OCI-LY1 (cell line): ENCODE results near the gene ITIH3.

Experiments
- EZH2 ChIP-seq: fragments of 200-600 bp; sonication (generic), shearing (Covaris generic); IDR thresholded peaks from 2 replicates; pipeline ENCODE4 v1.8.0; 2017; ENCODE audit warnings: borderline replicate concordance, mixed run types, mild to moderate bottlenecking, antibody characterized with exemption, low read length, moderate library complexity, mixed read lengths
- TF ChIP-seq, protein P1 (sequence below): fragments of 200-600 bp; sonication (generic), shearing (Covaris generic); IDR thresholded peaks from 2 replicates; pipeline ENCODE4 v1.5.1; 2017; ENCODE audit warnings: mild to moderate bottlenecking, antibody characterized with exemption, low read length, moderate library complexity, mixed read lengths

DNA sequence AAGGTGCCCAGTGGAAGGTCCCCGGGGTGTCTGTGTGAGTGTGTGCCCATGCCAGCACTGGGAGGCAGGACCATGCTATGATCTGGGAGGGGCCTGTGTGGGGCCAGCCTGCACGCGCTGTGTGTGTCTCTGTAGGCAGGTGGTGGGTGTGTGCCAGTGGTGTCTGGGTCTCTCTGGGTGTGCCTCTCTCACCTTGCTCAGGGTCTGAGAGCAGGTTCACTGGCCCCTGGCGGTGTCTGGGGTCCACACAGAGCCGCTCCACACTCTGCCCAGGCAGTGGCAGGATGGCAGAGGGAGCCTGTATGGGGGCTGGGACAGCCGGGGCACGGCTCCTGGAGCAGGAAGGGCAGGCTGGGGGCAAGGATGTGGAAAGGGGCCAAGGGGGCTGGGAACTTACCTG lies 23.3 kb downstream of the ITIH3 start:
- TF ChIP-seq, protein P1, sequence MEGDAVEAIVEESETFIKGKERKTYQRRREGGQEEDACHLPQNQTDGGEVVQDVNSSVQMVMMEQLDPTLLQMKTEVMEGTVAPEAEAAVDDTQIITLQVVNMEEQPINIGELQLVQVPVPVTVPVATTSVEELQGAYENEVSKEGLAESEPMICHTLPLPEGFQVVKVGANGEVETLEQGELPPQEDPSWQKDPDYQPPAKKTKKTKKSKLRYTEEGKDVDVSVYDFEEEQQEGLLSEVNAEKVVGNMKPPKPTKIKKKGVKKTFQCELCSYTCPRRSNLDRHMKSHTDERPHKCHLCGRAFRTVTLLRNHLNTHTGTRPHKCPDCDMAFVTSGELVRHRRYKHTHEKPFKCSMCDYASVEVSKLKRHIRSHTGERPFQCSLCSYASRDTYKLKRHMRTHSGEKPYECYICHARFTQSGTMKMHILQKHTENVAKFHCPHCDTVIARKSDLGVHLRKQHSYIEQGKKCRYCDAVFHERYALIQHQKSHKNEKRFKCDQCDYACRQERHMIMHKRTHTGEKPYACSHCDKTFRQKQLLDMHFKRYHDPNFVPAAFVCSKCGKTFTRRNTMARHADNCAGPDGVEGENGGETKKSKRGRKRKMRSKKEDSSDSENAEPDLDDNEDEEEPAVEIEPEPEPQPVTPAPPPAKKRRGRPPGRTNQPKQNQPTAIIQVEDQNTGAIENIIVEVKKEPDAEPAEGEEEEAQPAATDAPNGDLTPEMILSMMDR: no peak
- no peak for TF ChIP-seq EZH2
